ENCODE measurements around the gene ABCB1. TPM values are rescaled to one million over a fixed set of nuclear protein-coding genes. Genes with fewer than 3 reads are reported as not detected.

ABCB1 gene
- polyA plus RNA-seq, 1 experiment: 2.9 TPM

DNA sequence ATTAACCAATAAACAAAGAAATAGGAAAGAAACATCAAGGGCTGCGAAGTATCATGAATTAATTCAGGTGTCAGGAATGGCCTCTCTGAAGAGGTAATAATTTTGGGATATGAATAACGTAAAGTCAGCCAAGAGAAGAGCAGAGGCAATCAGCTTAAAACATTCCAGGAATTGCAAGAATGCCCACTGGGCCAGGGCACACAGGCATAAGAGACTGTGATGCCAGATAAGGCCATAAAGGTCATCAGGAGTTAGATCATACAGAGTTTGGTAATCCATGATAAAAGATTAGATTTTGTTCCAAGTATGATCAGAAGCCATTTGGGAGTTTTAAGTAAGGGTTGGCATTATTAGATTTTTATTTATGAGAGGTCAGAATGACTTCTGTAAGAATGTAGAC lies 72.0 kb downstream of the ABCB1 start:
- Histone ChIP-seq H3K27ac (ENCODE audit: low read depth, low read length) (no peak overlapping the region), H3K9me3 (ENCODE audit: control insufficient read depth, insufficient read depth, low read length) (no peaks in the 10 kb centered on the region), H3K4me3 (ENCODE audit: low read depth, low read length) (no peak overlapping the region), H3K27me3 (ENCODE audit: control insufficient read depth, insufficient read depth, low read length) (no peaks in the 10 kb centered on the region)
- ChIA-PET CTCF (no interaction called here), POLR2A (no interaction called here)
- TF ChIP-seq, protein P1, sequence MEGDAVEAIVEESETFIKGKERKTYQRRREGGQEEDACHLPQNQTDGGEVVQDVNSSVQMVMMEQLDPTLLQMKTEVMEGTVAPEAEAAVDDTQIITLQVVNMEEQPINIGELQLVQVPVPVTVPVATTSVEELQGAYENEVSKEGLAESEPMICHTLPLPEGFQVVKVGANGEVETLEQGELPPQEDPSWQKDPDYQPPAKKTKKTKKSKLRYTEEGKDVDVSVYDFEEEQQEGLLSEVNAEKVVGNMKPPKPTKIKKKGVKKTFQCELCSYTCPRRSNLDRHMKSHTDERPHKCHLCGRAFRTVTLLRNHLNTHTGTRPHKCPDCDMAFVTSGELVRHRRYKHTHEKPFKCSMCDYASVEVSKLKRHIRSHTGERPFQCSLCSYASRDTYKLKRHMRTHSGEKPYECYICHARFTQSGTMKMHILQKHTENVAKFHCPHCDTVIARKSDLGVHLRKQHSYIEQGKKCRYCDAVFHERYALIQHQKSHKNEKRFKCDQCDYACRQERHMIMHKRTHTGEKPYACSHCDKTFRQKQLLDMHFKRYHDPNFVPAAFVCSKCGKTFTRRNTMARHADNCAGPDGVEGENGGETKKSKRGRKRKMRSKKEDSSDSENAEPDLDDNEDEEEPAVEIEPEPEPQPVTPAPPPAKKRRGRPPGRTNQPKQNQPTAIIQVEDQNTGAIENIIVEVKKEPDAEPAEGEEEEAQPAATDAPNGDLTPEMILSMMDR (IDR thresholded peaks at IDR 0.05; ENCODE audit: low read depth, low read length): no peak
- no peak for DNase-seq (ENCODE audit: low read depth, low spot score)

DNA sequence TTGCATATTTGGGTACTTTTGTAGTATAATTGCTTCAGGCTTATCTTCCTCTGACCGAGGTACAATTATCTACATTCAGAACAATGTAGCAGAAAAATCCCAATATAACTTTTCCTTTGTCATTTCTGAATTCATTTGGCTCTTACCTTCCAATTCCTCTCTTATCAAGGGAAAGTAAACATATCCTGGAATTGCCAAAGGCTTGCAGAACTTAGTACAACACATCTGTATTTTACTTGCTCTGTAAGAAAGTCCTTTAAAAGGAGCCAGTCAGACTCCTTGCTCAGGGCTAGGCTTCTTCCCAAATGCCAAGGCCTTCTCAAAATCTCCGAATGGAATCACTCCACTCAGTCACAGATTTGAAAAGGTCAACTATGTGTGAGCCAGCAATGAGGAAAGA lies 81.9 kb downstream of the ABCB1 start:
- Histone ChIP-seq H3K9me3 (ENCODE audit: control insufficient read depth, insufficient read depth, low read length) (no peaks in the 10 kb centered on the region), H3K4me3 (ENCODE audit: low read depth, low read length) (no peak overlapping the region), H3K27me3 (ENCODE audit: control insufficient read depth, insufficient read depth, low read length) (no peaks in the 10 kb centered on the region), H3K27ac (ENCODE audit: low read depth, low read length) (no peak overlapping the region)
- TF ChIP-seq, protein P1 (IDR thresholded peaks at IDR 0.05; ENCODE audit: low read depth, low read length): no peak
- ChIA-PET POLR2A (no interaction called here), CTCF (no interaction called here)
- DNase-seq (ENCODE audit: low read depth, low spot score): no peak

DNA sequence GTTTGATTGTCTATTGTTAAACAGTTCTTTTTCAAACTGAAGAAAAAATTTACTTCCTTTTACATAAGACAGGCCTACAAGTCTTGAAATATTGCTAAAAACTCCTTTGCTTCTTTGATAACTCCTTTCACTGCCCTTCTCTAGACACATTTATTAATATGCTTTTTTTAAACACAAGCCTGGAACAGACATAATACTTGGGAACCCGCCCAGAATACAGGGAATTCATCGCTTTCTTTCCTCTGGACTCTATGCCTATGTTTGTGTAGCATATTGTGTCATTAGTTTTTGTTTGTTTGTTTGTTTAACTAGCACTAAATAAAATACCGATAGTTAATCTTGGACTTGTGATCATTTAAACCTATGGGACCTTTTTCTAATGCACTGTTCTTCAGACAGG lies 82.8 kb downstream of the ABCB1 start:
- no peaks in the 10 kb centered on the region for H3K27me3 ChIP-seq (ENCODE audit: control insufficient read depth, insufficient read depth, low read length)
- DNase-seq (ENCODE audit: low read depth, low spot score): no peak
- TF ChIP-seq, protein P1 (IDR thresholded peaks at IDR 0.05; ENCODE audit: low read depth, low read length): no peak
- POLR2A ChIA-PET: no interaction called here
- CTCF ChIA-PET: interaction anchor here (1.1 kb wide), 1 partner anchor 12 kb away, joined by 3 read pairs; no protein-coding TSS in a partner anchor
- H3K27ac ChIP-seq (ENCODE audit: low read depth, low read length): no peak overlapping the region
- H3K4me3 ChIP-seq (ENCODE audit: low read depth, low read length): no peak overlapping the region
- H3K9me3 ChIP-seq (ENCODE audit: control insufficient read depth, insufficient read depth, low read length): no peaks in the 10 kb centered on the region

DNA sequence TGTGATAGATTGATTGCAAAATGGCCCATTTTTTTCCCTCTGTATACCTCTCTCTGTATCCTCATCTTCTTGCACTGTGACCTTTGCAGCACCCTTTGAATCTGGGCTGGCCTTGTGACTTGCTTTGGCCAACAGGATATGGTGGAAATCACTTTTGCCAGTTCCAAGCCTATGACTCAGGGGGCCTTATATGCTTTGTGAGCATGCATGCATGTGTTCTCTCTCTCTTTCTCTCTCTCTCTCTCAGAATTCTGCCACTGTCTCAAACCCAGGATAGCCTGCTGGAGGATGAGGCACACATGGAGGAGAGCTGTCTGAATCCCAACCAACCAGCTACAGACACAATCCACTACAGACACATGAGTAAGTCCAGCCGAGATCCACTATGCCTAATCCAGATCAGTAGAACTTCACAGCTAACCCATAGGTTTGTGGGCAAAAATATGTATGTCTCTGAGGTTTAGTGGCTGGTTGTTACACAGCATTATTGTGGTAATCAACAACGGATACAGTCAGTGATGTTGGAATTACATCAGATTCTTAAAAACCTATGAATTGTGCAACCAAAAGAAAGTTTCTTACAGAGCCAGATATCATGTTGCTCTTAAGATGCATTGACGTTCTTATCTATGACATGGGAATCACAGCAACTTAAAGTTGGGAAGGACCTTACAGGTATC lies 83.4 kb downstream of the ABCB1 start:
- H3K9me3 ChIP-seq (ENCODE audit: control insufficient read depth, insufficient read depth, low read length): no peaks in the 10 kb centered on the region
- POLR2A ChIA-PET: interaction anchor here (0.6 kb wide), 1 partner anchor 369 kb away, joined by 14 read pairs; no protein-coding TSS in a partner anchor
- TF ChIP-seq, protein P1 (IDR thresholded peaks at IDR 0.05; ENCODE audit: low read depth, low read length): no peak
- CTCF ChIA-PET: interaction anchor here (1.1 kb wide), 1 partner anchor 11 kb away, joined by 3 read pairs; no protein-coding TSS in a partner anchor
- DNase-seq (ENCODE audit: low read depth, low spot score): no peak
- no peak overlapping the region for H3K27ac ChIP-seq (ENCODE audit: low read depth, low read length)
- no peak overlapping the region for H3K4me3 ChIP-seq (ENCODE audit: low read depth, low read length)
- H3K27me3 ChIP-seq (ENCODE audit: control insufficient read depth, insufficient read depth, low read length): no peaks in the 10 kb centered on the region

DNA sequence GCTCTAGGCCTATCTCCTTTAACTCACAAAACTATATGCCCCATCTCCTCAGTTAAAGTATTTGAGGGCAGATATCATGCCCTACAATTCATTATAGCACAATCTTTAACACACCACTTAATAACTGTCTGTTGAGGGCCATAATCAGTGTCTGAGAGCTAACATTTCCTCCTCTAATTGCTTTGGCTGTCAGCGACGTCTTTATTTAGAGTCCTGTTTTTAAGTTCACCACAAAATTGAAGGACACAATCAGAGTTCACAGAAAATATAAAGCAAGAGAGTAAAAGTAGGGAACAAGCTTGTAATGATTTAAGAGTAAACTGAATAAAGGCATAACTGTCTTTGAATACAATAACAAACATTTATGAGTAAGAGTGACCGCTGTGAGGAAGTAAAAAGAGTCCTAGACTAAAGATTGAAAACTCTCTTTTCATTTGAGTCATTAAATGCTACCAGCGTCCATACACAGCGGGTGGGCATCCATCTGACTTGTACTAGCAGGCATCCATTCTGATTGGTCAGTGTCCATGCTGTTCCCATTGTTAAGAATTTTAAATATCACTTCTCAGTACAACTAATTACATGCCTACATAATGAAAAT lies 86.8 kb downstream of the ABCB1 start:
- Histone ChIP-seq H3K27ac (ENCODE audit: low read depth, low read length) (no peak overlapping the region), H3K4me3 (ENCODE audit: low read depth, low read length) (no peak overlapping the region), H3K27me3 (ENCODE audit: control insufficient read depth, insufficient read depth, low read length) (no peaks in the 10 kb centered on the region), H3K9me3 (ENCODE audit: control insufficient read depth, insufficient read depth, low read length) (no peaks in the 10 kb centered on the region)
- ChIA-PET POLR2A (no interaction called here), CTCF (interaction anchor here (0.9 kb wide), 1 partner anchor 8 kb away, joined by 4 read pairs; no protein-coding TSS in a partner anchor)
- TF ChIP-seq, protein P1 (IDR thresholded peaks at IDR 0.05; ENCODE audit: low read depth, low read length): no peak
- DNase-seq (ENCODE audit: low read depth, low spot score): no peak
